ENCODE measurements around the gene PTPN14. TPM values are rescaled to one million over a fixed set of nuclear protein-coding genes. Genes with fewer than 3 reads are reported as not detected.
A peak's percentile ranks its signal among the peaks of the same experiment; 100 is the strongest.

Gene PTPN14
- total RNA-seq, 1 experiment from 2014 or later = 76.4 TPM

DNA sequence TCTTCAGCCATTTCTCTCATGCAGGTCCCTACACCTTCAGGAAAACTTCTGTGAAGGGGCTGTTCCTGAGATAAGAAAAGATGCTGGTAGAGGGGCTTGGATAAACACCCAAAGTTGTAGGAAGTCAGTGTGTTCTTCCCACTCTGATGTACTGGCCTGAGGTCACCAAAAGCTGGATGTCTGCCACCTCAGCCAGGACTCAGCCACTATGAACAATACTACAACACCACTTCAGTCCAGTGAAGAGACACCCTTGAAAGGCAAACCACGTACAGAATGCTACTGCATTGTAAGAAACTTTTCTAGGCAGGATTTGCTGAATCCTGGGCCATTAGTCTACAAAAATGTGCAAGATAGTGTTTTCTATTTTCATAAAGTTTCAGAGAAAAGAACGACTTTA, 2.4 kb downstream of the PTPN14 start:
- H4K5ac ChIP-seq (ENCODE audit: insufficient read length, low read depth, low read length) = no peak overlapping the region
- H3K4me2 ChIP-seq (ENCODE audit: insufficient read depth, insufficient read length, low read length) = peak overlapping the region; percentile 68
- H3K79me1 ChIP-seq (ENCODE audit: insufficient read depth, low read depth, low read length, poor library complexity, severe bottlenecking) = peaks cover 4% of the 10 kb centered on the region
- H3K56ac ChIP-seq (ENCODE audit: insufficient read length, low read depth, low read length) = no peak overlapping the region
- Mint-ChIP-seq H3K36me3 (ENCODE audit: insufficient read depth in 1 of 3, low read depth in 3 of 3) (0 out of 7 replicates have a peak, but pooled peaks cover 0 to 2% (median 0%) of the 10 kb centered on the region in 3 experiments), H3K27me3 (ENCODE audit: low read depth) (no peaks in the 10 kb centered on the region), H3K27ac (no peak overlapping the region), H3K4me3 (peak overlapping the region; percentile 91 to 92), H3K9me3 (no peaks in the 10 kb centered on the region; a peak in 2 of 5 replicates), H3K4me1 (peaks cover 53 to 67% of the 10 kb centered on the region in 2 experiments)
- H3K9ac ChIP-seq (ENCODE audit: extremely low read depth, insufficient read length, low read length) = no peak overlapping the region
- H3K4ac ChIP-seq (ENCODE audit: low read depth, low read length) = no peak overlapping the region
- WGBS (ENCODE audit: extremely low coverage, insufficient read length, low lambda C conversion rate) = no CpG with 5 or more reads among the region's 2 CpGs
- no peak overlapping the region for H4K91ac ChIP-seq (ENCODE audit: insufficient read length, low read depth, low read length)
- H2BK120ac ChIP-seq (ENCODE audit: low read depth, low read length, poor library complexity, severe bottlenecking) = no peak overlapping the region
- H3T11ph ChIP-seq (ENCODE audit: low read length) = no peak overlapping the region
- TF ChIP-seq, protein P1, sequence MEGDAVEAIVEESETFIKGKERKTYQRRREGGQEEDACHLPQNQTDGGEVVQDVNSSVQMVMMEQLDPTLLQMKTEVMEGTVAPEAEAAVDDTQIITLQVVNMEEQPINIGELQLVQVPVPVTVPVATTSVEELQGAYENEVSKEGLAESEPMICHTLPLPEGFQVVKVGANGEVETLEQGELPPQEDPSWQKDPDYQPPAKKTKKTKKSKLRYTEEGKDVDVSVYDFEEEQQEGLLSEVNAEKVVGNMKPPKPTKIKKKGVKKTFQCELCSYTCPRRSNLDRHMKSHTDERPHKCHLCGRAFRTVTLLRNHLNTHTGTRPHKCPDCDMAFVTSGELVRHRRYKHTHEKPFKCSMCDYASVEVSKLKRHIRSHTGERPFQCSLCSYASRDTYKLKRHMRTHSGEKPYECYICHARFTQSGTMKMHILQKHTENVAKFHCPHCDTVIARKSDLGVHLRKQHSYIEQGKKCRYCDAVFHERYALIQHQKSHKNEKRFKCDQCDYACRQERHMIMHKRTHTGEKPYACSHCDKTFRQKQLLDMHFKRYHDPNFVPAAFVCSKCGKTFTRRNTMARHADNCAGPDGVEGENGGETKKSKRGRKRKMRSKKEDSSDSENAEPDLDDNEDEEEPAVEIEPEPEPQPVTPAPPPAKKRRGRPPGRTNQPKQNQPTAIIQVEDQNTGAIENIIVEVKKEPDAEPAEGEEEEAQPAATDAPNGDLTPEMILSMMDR (conservative IDR thresholded peaks at IDR 0.05) = no peak
- H2BK15ac ChIP-seq (ENCODE audit: low read depth, low read length) = no peak overlapping the region
- no peaks in the 10 kb centered on the region for H3K9me3 ChIP-seq (ENCODE audit: control insufficient read depth, low read depth, low read length)
- H3K27me3 ChIP-seq (ENCODE audit: insufficient read depth, low read length) = no peaks in the 10 kb centered on the region
- no peak overlapping the region for H2BK12ac ChIP-seq (ENCODE audit: insufficient read length, low read depth, low read length)
- H3K79me2 ChIP-seq (ENCODE audit: insufficient read depth, low read length) = peaks cover 48% of the 10 kb centered on the region; the same call in 1 of the 2 replicates
- no peak overlapping the region for H2BK5ac ChIP-seq (ENCODE audit: insufficient read length, low read length)
- no peak overlapping the region for H3K14ac ChIP-seq (ENCODE audit: insufficient read depth, low read length)
- peaks cover 12% of the 10 kb centered on the region for H3K4me1 ChIP-seq (ENCODE audit: insufficient read depth, low read length)
- no peak overlapping the region for H2AFZ ChIP-seq (ENCODE audit: low read length)
- H3K27ac ChIP-seq (ENCODE audit: insufficient read length, low read depth, low read length) = no peak overlapping the region
- no peaks in the 10 kb centered on the region for H4K20me1 ChIP-seq (ENCODE audit: control insufficient read depth, insufficient read depth, insufficient read length)
- no peak overlapping the region for H3K18ac ChIP-seq (ENCODE audit: insufficient read length, low read depth, low read length)
- H4K8ac ChIP-seq (replicated peaks; ENCODE audit: insufficient read length, low read depth, low read length) = no peak overlapping the region
- H3K23ac ChIP-seq (ENCODE audit: insufficient read length, low read depth, low read length) = no peak overlapping the region
- DNase-seq = no peak
- H2AK5ac ChIP-seq (ENCODE audit: insufficient read length, low read length) = no peak overlapping the region
- no peak overlapping the region for H2BK20ac ChIP-seq (ENCODE audit: low read depth, low read length, poor library complexity, severe bottlenecking)
- peaks cover 27% of the 10 kb centered on the region for H3K23me2 ChIP-seq (ENCODE audit: insufficient read length, low read depth, low read length, poor library complexity, severe bottlenecking)
